PC-3 (cell line): ENCODE data around the gene FTO. TPM values are rescaled to one million over a fixed set of nuclear protein-coding genes. Genes with fewer than 3 reads are reported as not detected.

Experiments used
- ATAC-seq: fragments of 200-7000 bp; cut with Tn5 transposase; 2 replicates; pipeline ENCODE4 v1.9.1; 2020; ENCODE audit warnings: mild to moderate bottlenecking, moderate library complexity
- BruUV-seq: library from RNA; stranded (reverse); fragments of 400-500 nt; replicated peaks from 2 replicates; lab custom pipeline; 2021; lab: Mats Ljungman, UMichigan
- CTCF ChIA-PET: fragments of 300-600 bp; sonication (Branson Sonifier 250); formaldehyde crosslinking; loops from one replicate; lab custom pipeline; 2022; ENCODE audit warnings: antibody characterized with exemption; lab: Charles Lee
- POLR2A ChIA-PET: fragments of 300-600 bp; sonication (Branson Sonifier 250); formaldehyde crosslinking; loops from one replicate; lab custom pipeline; 2022; ENCODE audit warnings: antibody characterized with exemption; ENCODE audit not compliant: unreplicated experiment; lab: Charles Lee
- DNase-seq: peaks from one replicate; pipeline ENCODE4 v3.0.0-alpha.2; 2015
- H2AFZ ChIP-seq: fragments of 300-600 bp; sonication (generic); 2 replicates; pipeline ENCODE4 v1.6.0; 2016; ENCODE audit warnings: antibody characterized with exemption, low read length
- H3F3A ChIP-seq: fragments of 300-600 bp; sonication (generic); one replicate; pipeline ENCODE4 v1.6.0; 2017; ENCODE audit warnings: antibody characterized with exemption, low read length, control low read depth, mild to moderate bottlenecking; ENCODE audit not compliant: unreplicated experiment
- H3K27ac ChIP-seq: fragments of 300-600 bp; sonication (generic); 2 replicates; pipeline ENCODE4 v1.5.1; 2016; ENCODE audit warnings: mild to moderate bottlenecking, low read length
- H3K27me3 ChIP-seq: fragments of 300-600 bp; sonication (generic); 2 replicates; pipeline ENCODE4 v1.6.1; 2016; ENCODE audit warnings: low read length, mixed read lengths
- H3K36me3 ChIP-seq: fragments of 300-600 bp; sonication (generic); 2 replicates; pipeline ENCODE4 v1.6.1; 2016; ENCODE audit warnings: low read depth, mixed run types, low read length, mixed read lengths
- H3K4me1 ChIP-seq: fragments of 300-600 bp; sonication (generic); 2 replicates; pipeline ENCODE4 v1.5.1; 2016; ENCODE audit warnings: low read length; ENCODE audit not compliant: insufficient read depth
- H3K4me2 ChIP-seq: fragments of 300-600 bp; sonication (generic); 2 replicates; pipeline ENCODE4 v1.6.0; 2016; ENCODE audit warnings: low read length
- H3K4me3 ChIP-seq: fragments of 300-600 bp; sonication (generic); 2 replicates; pipeline ENCODE4 v1.5.1; 2016; ENCODE audit warnings: mild to moderate bottlenecking, low read length, mixed read lengths
- H3K79me2 ChIP-seq: fragments of 300-600 bp; sonication (generic); 2 replicates; pipeline ENCODE4 v1.6.1; 2017; ENCODE audit warnings: low read length, mixed read lengths
- H3K9ac ChIP-seq: fragments of 300-600 bp; sonication (generic); 2 replicates; pipeline ENCODE4 v1.6.0; 2016; ENCODE audit warnings: mild to moderate bottlenecking, low read length
- H3K9me2 ChIP-seq: fragments of 300-600 bp; sonication (generic); replicated peaks from 2 replicates; pipeline ENCODE4 v1.6.1; 2016; ENCODE audit warnings: mixed run types, low read length, mixed read lengths
- H3K9me3 ChIP-seq: fragments of 300-600 bp; sonication (generic); 2 replicates; pipeline ENCODE4 v1.6.1; 2016; ENCODE audit warnings: low read length, mixed read lengths
- H4K20me1 ChIP-seq: fragments of 300-600 bp; sonication (generic); 2 replicates; pipeline ENCODE4 v1.6.1; 2016; ENCODE audit warnings: low read length, mixed read lengths
- CTCF ChIP-seq: fragments of 300-600 bp; sonication (generic); conservative IDR thresholded peaks from 2 replicates; pipeline ENCODE4 v1.5.1; 2017; ENCODE audit warnings: antibody characterized with exemption, low read depth, mild to moderate bottlenecking, low read length
- EZH2 ChIP-seq: fragments of 300-600 bp; sonication (generic); IDR thresholded peaks from one replicate; pipeline ENCODE4 v1.6.1; 2017; ENCODE audit warnings: antibody characterized with exemption, mild to moderate bottlenecking, low read length; ENCODE audit not compliant: unreplicated experiment
- EZH2phosphoT487 ChIP-seq: fragments of 300-600 bp; sonication (generic); IDR thresholded peaks from 2 replicates; pipeline ENCODE4 v1.6.1; 2018; ENCODE audit warnings: mild to moderate bottlenecking, antibody characterized with exemption, low read length, borderline replicate concordance
- intact Hi-C: fragments of 100-400 bp; cut with micrococcal nuclease; formaldehyde crosslinking; loops from 2 replicates; pipeline ENCODE4 v1.9.0; 2023
- total RNA-seq: library from RNA; depleted of rRNA; stranded (reverse); fragments of >200 nt; gene quantifications from 2 replicates; pipeline ENCODE4 v1.2.3, GENCODE V29; 2014

Gene FTO
- total RNA-seq, 1 experiment from 2014 or later = 27.0 TPM

GRCh38 chr16:53809088-53809932 lies 105.4 kb downstream of the FTO start:
- no peaks in the 10 kb centered on the region for H3K9me3 ChIP-seq
- ChIA-PET POLR2A (interaction anchor here (0.7 kb wide), 1 partner anchor 16 kb away, joined by 5 read pairs; no protein-coding TSS in a partner anchor), CTCF (interaction anchor here (0.6 kb wide), 1 partner anchor 300 kb away, joined by 5 read pairs; no protein-coding TSS in a partner anchor)
- no TSS peak for BruUV-seq
- H3K4me3 ChIP-seq = 0 out of 2 replicates have a peak overlapping the region, but pooled peaks have one; percentile 6
- DNase-seq = peak; percentile 75
- H3K27me3 ChIP-seq = no peaks in the 10 kb centered on the region
- no peaks in the 10 kb centered on the region for H3K36me3 ChIP-seq
- H4K20me1 ChIP-seq = no peaks in the 10 kb centered on the region
- intact Hi-C loops = no loop called here
- no peaks in the 10 kb centered on the region for H3F3A ChIP-seq
- peaks cover 12% of the 10 kb centered on the region for H3K4me1 ChIP-seq
- no peaks in the 10 kb centered on the region for H3K9me2 ChIP-seq
- TF ChIP-seq EZH2phosphoT487 (no peak), CTCF (no peak), EZH2 (no peak)
- H3K27ac ChIP-seq = peak overlapping the region; percentile 21; the same call in 1 of the 2 replicates
- 0 out of 2 replicates have a peak, but pooled peaks cover 24% of the 10 kb centered on the region for H3K79me2 ChIP-seq
- H2AFZ ChIP-seq = no peak overlapping the region
- peak; percentile 93 for ATAC-seq
- peak overlapping the region; percentile 40 for H3K4me2 ChIP-seq
- no peak overlapping the region for H3K9ac ChIP-seq

GRCh38 chr16:53812914-53813313 lies 109.0 kb downstream of the FTO start:
- H3K4me3 ChIP-seq = no peak overlapping the region
- intact Hi-C loops = loop anchor here (10.0 kb wide), 1 partner anchor 52 kb away; no protein-coding TSS in a partner anchor
- H3K9ac ChIP-seq = no peak overlapping the region
- no peak for TF ChIP-seq EZH2
- TF ChIP-seq CTCF = no peak
- TF ChIP-seq EZH2phosphoT487 = no peak
- no peaks in the 10 kb centered on the region for H3K9me3 ChIP-seq
- H3K79me2 ChIP-seq = 0 out of 2 replicates have a peak, but pooled peaks cover 14% of the 10 kb centered on the region
- no peaks in the 10 kb centered on the region for H3F3A ChIP-seq
- no peak overlapping the region for H3K4me2 ChIP-seq
- no peaks in the 10 kb centered on the region for H3K27me3 ChIP-seq
- POLR2A ChIA-PET = no interaction called here
- CTCF ChIA-PET = no interaction called here
- no peaks in the 10 kb centered on the region for H4K20me1 ChIP-seq
- H3K4me1 ChIP-seq = peaks cover 26% of the 10 kb centered on the region
- BruUV-seq = no TSS peak
- H3K27ac ChIP-seq = no peak overlapping the region
- no peak overlapping the region for H2AFZ ChIP-seq
- ATAC-seq (no peak), DNase-seq (no peak)
- H3K9me2 ChIP-seq = no peaks in the 10 kb centered on the region
- no peaks in the 10 kb centered on the region for H3K36me3 ChIP-seq

GRCh38 chr16:53814801-53815200 lies 110.8 kb downstream of the FTO start:
- Histone ChIP-seq H3K4me1 (peaks cover 17% of the 10 kb centered on the region), H3K36me3 (no peaks in the 10 kb centered on the region), H4K20me1 (no peaks in the 10 kb centered on the region), H3K9me2 (no peaks in the 10 kb centered on the region), H3K79me2 (0 out of 2 replicates have a peak, but pooled peaks cover 4% of the 10 kb centered on the region), H3K4me2 (no peak overlapping the region), H3K27ac (no peak overlapping the region), H3K27me3 (no peaks in the 10 kb centered on the region), H3K9ac (no peak overlapping the region), H2AFZ (no peak overlapping the region), H3K4me3 (no peak overlapping the region), H3F3A (no peaks in the 10 kb centered on the region), H3K9me3 (no peaks in the 10 kb centered on the region)
- intact Hi-C loops = loop anchor here (5.0 to 10.0 kb wide), 3 partner anchors 32 to 78 kb away; no protein-coding TSS in a partner anchor
- ChIA-PET CTCF (no interaction called here), POLR2A (no interaction called here)
- DNase-seq (no peak), ATAC-seq (no peak)
- no TSS peak for BruUV-seq
- no peak for TF ChIP-seq EZH2
- no peak for TF ChIP-seq CTCF
